ENCODE data around the gene PTPRN. TPM values are rescaled to one million over a fixed set of nuclear protein-coding genes. Genes with fewer than 3 reads are reported as not detected.

PTPRN gene
- polyA plus RNA-seq, 1 donor (not counting 4 experiments of a cell fraction or from before 2014, with no cell fraction given) = not detected

DNA sequence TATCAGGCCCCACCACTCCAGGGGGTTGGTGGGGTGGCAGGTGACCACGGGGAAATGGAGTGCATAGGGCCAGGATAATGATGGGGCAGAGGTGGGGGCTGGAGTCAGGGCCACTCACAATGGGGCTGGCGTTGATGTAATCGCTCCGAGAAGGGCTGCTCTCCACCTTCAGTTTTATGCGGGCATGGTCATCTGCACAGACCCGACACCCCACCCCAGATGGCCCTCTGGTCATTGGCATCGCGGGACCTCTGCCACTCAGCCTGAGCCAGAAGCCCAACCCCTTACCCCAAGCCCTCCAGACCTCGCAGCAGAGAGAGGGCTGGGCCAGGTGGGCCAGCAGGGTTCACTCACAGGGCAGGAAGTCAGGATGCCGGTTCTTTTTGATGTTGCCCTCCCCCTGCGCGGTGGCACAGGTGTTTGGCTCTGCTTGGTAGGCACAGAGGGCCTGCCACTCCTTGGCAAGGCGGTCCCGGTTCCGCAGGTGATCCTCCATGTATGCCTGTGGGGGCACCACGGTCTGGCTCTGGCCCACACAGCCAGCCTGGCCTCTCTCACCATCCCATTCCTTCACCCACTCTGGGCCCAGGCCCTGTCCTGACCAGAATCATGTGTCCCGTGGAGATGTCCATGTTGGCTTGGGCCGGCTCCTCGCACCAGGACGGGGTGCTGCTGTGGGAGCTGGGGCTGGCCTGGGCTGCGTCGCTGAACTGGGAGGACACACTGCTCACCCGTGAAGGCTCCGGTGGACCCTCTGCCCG lies 12.4 kb downstream of the PTPRN start:
- no peak for FAIRE-seq
- no peak overlapping the region for H3K9ac ChIP-seq (ENCODE audit: control insufficient read depth, extremely low read depth, insufficient read depth, low read length)
- H4K20me1 ChIP-seq (ENCODE audit: control insufficient read depth, extremely low read depth, insufficient read depth, low read length) = no peaks in the 10 kb centered on the region
- H3K9me3 ChIP-seq (ENCODE audit: control insufficient read depth, low read depth, low read length) = no peaks in the 10 kb centered on the region
- H3K27ac ChIP-seq (ENCODE audit: control insufficient read depth, insufficient read depth, low read length) = no peak overlapping the region
- no peaks in the 10 kb centered on the region for H3K9me1 ChIP-seq (ENCODE audit: control insufficient read depth, extremely low read depth, insufficient read depth, low read length)
- dilution Hi-C loops (cut with MboI; ENCODE audit: extremely low pct_ligation_motif_present, low sequenced_read_pairs) = no loop called here
- peaks cover 4% of the 10 kb centered on the region for H3K4me1 ChIP-seq (ENCODE audit: control insufficient read depth, extremely low read depth, insufficient read depth, low read length)
- H3K4me2 ChIP-seq (ENCODE audit: control insufficient read depth, extremely low read depth, insufficient read depth, low read depth, low read length) = no peak overlapping the region
- DNase-seq (ENCODE audit: low read depth, low spot score) = no peak
- peaks cover 26% of the 10 kb centered on the region for H3K27me3 ChIP-seq (ENCODE audit: control insufficient read depth, extremely low read depth, insufficient read depth, low read length)
- no peak overlapping the region for H2AFZ ChIP-seq (ENCODE audit: control insufficient read depth, low read length)
- H3K79me2 ChIP-seq (ENCODE audit: control insufficient read depth, insufficient read depth, low read length) = no peaks in the 10 kb centered on the region
- no peaks in the 10 kb centered on the region for H3K36me3 ChIP-seq (ENCODE audit: control insufficient read depth in 2 of 2, extremely low read depth in 1 of 2, insufficient read depth in 2 of 2, low read length in 2 of 2)
- H3K4me3 ChIP-seq (ENCODE audit: control insufficient read depth in 2 of 3, extremely low read depth in 1 of 3, insufficient read depth in 2 of 3, low read depth in 1 of 3, low read length in 3 of 3) = no peak overlapping the region
- TF ChIP-seq EZH2 (IDR thresholded peaks at IDR 0.05; ENCODE audit: low read length) = no peak
- TF ChIP-seq, protein P1, sequence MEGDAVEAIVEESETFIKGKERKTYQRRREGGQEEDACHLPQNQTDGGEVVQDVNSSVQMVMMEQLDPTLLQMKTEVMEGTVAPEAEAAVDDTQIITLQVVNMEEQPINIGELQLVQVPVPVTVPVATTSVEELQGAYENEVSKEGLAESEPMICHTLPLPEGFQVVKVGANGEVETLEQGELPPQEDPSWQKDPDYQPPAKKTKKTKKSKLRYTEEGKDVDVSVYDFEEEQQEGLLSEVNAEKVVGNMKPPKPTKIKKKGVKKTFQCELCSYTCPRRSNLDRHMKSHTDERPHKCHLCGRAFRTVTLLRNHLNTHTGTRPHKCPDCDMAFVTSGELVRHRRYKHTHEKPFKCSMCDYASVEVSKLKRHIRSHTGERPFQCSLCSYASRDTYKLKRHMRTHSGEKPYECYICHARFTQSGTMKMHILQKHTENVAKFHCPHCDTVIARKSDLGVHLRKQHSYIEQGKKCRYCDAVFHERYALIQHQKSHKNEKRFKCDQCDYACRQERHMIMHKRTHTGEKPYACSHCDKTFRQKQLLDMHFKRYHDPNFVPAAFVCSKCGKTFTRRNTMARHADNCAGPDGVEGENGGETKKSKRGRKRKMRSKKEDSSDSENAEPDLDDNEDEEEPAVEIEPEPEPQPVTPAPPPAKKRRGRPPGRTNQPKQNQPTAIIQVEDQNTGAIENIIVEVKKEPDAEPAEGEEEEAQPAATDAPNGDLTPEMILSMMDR (optimal IDR thresholded peaks at IDR 0.05 in 1 of 3, IDR thresholded peaks at IDR 0.05 in 1 of 3, conservative IDR thresholded peaks at IDR 0.05 in 1 of 3; ENCODE audit: extremely low read depth in 1 of 3, insufficient read depth in 2 of 3, low read length in 3 of 3) = no peak

DNA sequence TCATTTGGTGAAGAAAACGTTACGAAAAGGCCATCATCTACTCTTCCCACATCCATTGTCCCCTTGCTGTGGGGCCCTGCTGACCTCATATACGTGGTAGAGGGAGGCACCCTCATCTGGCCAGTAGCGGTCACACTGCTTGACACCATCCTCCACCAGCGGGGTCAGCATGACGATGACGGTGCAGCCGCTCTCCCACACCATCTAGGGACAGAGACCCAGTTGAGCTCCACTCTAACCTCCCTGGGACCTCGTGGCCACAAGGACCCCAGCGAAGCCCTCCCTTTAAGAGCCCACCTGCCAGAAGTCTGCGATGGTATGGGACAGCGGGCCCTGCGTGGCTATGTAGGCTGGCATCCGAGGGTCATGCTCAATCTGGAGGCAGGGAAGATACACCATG lies 13.1 kb downstream of the PTPRN start:
- peaks cover 4% of the 10 kb centered on the region for H3K4me1 ChIP-seq (ENCODE audit: control insufficient read depth, extremely low read depth, insufficient read depth, low read length)
- no peaks in the 10 kb centered on the region for H3K9me1 ChIP-seq (ENCODE audit: control insufficient read depth, extremely low read depth, insufficient read depth, low read length)
- peaks cover 20% of the 10 kb centered on the region for H3K27me3 ChIP-seq (ENCODE audit: control insufficient read depth, extremely low read depth, insufficient read depth, low read length)
- H3K36me3 ChIP-seq (ENCODE audit: control insufficient read depth in 2 of 2, extremely low read depth in 1 of 2, insufficient read depth in 2 of 2, low read length in 2 of 2) = no peaks in the 10 kb centered on the region
- dilution Hi-C loops (cut with MboI; ENCODE audit: extremely low pct_ligation_motif_present, low sequenced_read_pairs) = no loop called here
- no peak overlapping the region for H3K4me3 ChIP-seq (ENCODE audit: control insufficient read depth in 2 of 3, extremely low read depth in 1 of 3, insufficient read depth in 2 of 3, low read depth in 1 of 3, low read length in 3 of 3)
- H3K79me2 ChIP-seq (ENCODE audit: control insufficient read depth, insufficient read depth, low read length) = no peaks in the 10 kb centered on the region
- FAIRE-seq = no peak
- no peak overlapping the region for H3K27ac ChIP-seq (ENCODE audit: control insufficient read depth, insufficient read depth, low read length)
- no peak overlapping the region for H3K4me2 ChIP-seq (ENCODE audit: control insufficient read depth, extremely low read depth, insufficient read depth, low read depth, low read length)
- no peaks in the 10 kb centered on the region for H4K20me1 ChIP-seq (ENCODE audit: control insufficient read depth, extremely low read depth, insufficient read depth, low read length)
- no peak overlapping the region for H2AFZ ChIP-seq (ENCODE audit: control insufficient read depth, low read length)
- no peaks in the 10 kb centered on the region for H3K9me3 ChIP-seq (ENCODE audit: control insufficient read depth, low read depth, low read length)
- TF ChIP-seq, protein P1 (optimal IDR thresholded peaks at IDR 0.05 in 1 of 3, IDR thresholded peaks at IDR 0.05 in 1 of 3, conservative IDR thresholded peaks at IDR 0.05 in 1 of 3; ENCODE audit: extremely low read depth in 1 of 3, insufficient read depth in 2 of 3, low read length in 3 of 3) = no peak
- no peak for TF ChIP-seq EZH2 (IDR thresholded peaks at IDR 0.05; ENCODE audit: low read length)
- DNase-seq (ENCODE audit: low read depth, low spot score) = no peak
- H3K9ac ChIP-seq (ENCODE audit: control insufficient read depth, extremely low read depth, insufficient read depth, low read length) = no peak overlapping the region

Measured in keratinocyte (primary cell).